HG03108 (cell line): ENCODE measurements around the gene RTN3.
A peak's percentile ranks its signal among the peaks of the same experiment; 100 is the strongest.
"Not testable (repeated sequence)": the region's sequence is repeated elsewhere in the genome, so short reads cannot be mapped to it uniquely, and the experiment has no call there.

ENCODE experiments used
- ATAC-seq: cut with Tn5 transposase; IDR thresholded peaks from one replicate; pipeline ENCODE4 v1.9.1; 2021; ENCODE audit warnings: moderate library complexity; ENCODE audit not compliant: unreplicated experiment

The RTN3 gene, protein sequence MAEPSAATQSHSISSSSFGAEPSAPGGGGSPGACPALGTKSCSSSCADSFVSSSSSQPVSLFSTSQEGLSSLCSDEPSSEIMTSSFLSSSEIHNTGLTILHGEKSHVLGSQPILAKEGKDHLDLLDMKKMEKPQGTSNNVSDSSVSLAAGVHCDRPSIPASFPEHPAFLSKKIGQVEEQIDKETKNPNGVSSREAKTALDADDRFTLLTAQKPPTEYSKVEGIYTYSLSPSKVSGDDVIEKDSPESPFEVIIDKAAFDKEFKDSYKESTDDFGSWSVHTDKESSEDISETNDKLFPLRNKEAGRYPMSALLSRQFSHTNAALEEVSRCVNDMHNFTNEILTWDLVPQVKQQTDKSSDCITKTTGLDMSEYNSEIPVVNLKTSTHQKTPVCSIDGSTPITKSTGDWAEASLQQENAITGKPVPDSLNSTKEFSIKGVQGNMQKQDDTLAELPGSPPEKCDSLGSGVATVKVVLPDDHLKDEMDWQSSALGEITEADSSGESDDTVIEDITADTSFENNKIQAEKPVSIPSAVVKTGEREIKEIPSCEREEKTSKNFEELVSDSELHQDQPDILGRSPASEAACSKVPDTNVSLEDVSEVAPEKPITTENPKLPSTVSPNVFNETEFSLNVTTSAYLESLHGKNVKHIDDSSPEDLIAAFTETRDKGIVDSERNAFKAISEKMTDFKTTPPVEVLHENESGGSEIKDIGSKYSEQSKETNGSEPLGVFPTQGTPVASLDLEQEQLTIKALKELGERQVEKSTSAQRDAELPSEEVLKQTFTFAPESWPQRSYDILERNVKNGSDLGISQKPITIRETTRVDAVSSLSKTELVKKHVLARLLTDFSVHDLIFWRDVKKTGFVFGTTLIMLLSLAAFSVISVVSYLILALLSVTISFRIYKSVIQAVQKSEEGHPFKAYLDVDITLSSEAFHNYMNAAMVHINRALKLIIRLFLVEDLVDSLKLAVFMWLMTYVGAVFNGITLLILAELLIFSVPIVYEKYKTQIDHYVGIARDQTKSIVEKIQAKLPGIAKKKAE

DNA sequence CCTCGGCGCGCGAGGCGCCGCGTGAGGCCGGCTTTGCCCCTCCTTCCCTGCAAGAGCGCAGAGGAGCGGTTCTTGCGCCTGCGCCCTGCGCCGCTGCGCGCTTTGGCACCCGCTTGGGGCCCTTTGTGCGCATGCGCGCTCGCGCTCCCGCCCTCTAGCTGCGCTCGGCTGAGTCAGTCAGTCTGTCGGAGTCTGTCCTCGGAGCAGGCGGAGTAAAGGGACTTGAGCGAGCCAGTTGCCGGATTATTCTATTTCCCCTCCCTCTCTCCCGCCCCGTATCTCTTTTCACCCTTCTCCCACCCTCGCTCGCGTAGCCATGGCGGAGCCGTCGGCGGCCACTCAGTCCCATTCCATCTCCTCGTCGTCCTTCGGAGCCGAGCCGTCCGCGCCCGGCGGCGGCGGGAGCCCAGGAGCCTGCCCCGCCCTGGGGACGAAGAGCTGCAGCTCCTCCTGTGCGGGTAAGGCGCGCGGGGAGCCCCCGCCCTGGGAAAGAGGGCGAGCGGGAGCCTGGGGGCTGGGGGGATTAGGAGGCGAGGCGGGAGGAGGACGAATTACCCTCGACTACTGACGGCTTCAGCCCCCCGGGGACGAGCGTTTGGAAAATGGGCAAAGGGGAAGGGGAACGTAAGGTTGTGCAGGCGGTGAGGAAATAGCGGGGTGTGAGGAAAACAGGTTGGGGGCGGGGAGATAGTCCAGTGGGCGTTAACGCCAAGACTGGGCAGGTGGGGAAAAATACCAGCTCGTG, at the start of gene RTN3:
Gene RTN3, plus strand, starts transcription at position 180 of the 745 bp plus-strand sequence. Its CDS starts 137 bp downstream, at position 317.
- peak; percentile 87 for ATAC-seq

DNA sequence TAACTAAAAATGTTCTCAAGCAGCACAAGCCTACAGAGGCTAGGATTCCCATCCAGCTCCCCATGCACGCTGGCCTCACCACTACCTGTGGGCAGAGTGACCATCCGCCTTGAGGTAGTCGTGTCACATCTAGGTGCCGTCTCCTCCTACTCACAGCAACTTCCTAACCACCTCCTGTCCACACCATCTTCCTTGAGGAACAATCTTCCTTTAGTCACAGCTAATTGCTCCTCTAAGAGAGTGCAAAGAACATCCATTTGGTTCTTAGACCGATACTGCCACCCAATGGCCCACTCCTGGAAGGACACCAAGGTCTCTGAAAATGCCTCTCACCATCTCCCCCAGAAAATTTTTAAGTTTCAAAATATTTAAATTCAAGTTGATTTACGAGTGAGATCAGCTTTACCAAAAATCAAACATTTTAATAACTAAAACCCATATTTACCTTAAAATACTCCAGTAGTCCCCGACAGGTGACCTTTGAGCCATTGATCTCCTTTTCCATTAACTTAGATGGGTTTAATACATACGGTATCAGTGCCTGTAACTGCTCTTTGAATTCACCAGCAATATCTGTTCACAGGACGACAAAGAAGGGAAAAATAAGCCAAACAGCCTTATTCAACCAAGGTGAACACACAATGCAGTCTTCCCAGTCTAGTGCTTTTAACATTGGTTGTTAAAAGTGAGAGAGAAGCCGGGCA, 45.4 kb upstream of the RTN3 start:
- no peak for ATAC-seq

GRCh38 chr11:63638436-63638835, 42.9 kb upstream of the RTN3 start:
- ATAC-seq, result not testable (repeated sequence)

GRCh38 chr11:63639199-63639832, 42.0 kb upstream of the RTN3 start:
- ATAC-seq, result no peak

DNA sequence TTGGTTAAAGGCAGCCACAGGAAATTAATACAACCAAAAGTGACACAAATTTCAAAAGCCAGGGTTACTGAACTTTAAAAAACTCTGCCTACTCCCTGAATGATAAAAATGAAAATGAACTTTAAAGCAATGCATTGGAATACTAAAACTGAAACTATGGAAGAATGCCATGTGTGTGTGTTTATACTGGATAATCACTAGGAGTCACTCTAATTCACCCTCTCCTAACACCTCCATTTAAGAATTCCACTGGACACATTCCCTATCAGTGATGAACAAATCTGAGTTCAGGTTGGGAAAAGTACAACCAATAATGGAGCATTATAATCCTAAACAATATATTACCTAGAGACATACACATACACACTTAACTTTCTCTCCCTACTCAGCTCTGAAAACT, 39.6 kb upstream of the RTN3 start:
- no peak for ATAC-seq

- no peak for ATAC-seq
Observed at GRCh38 chr11:63643205-63643604, 38.1 kb upstream of the RTN3 start.

DNA sequence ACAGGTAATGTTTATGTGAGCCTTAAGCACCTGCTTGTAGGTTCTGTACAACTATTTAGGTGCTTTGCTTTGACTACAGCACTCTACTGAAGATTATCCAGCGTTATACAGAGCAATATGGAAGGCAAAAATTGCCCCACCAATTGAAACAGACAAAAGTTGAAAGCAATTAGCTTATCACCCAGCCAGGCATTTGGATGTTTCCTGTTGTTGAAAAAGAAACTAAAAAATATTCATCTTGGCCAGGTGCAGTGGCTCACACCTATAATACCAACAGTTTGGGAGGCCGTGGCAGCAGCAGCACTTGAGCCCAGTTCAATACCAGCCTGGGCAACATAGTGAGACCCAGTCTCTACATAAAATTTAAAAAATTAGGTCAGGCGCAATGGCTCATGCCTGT, 28.6 kb upstream of the RTN3 start:
- ATAC-seq, result no peak

- ATAC-seq, result no peak
Observed at GRCh38 chr11:63660972-63661371, 20.3 kb upstream of the RTN3 start.

- ATAC-seq, result no peak
Observed at GRCh38 chr11:63663809-63664208, 17.5 kb upstream of the RTN3 start.

- ATAC-seq, result no peak
Observed at GRCh38 chr11:63666874-63667273, 14.4 kb upstream of the RTN3 start.

- ATAC-seq, result no peak
Observed at GRCh38 chr11:63667995-63668795, 13.1 kb upstream of the RTN3 start.

DNA sequence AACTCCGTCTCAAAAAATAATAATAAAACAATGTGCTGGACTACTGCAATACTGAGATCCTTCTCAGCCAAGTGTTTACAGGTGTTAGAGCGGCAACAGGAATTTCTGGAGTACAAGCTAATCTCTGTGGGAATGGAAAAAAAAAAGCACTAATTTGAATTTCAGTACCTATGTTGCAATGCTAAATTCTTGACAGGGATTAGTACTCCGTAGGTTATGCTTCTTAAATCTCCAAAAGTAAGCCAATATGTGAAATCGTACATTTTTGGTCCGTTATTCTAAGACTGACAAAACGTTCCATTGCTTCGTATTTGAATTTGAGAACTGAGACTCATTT, 11.2 kb upstream of the RTN3 start:
- ATAC-seq, result no peak

DNA sequence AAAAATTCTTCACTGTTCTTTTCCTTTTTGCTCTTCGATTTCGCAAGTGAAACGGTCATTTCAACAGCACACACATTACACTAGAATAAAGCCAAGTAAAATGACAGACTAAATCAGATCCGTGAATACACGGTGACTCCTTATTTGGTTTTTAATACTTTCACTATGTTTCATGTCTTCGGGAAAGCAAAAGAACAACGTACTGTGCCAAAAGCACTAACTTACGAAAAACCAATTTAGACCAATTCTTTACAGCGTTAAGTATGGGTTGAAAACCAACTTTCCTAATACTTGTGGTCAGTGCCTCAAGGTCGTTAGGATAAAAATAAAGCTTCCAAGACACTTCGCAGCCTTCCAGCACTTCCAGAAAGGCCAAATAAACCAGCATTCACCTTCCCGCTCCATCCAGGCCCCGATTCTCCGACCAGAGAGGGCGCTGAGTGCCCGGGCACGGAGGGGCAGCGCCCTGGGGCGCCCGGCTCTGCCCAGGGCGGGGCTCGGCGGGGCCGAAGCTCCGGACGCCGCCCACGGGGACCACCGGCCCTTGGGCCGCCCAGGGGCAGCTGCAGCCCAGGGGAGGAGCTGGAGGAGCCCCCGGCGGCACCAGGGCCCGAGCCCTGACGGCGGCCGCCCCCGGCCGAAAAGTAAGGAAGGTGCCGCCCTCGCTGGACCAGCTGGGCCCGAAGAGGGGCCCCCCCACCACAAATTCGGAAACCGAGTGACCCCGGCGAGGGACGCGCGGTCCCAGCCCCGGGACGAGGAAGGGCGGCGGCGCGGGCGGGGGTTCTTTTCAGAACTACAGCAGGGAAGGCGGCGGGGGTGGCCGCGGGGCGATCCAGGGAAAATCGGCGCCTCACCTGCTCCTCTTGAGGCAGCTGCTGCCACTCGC, 10.6 kb upstream of the RTN3 start:
- ATAC-seq, result peak; percentile 46

- peak; percentile 86 for ATAC-seq
Observed at GRCh38 chr11:63671322-63672155, 9.8 kb upstream of the RTN3 start, which contains the start of gene ATL3. Gene ATL3, minus strand, starts transcription at chr11:63671376. Its CDS starts 41 bp downstream, at chr11:63671335.

DNA sequence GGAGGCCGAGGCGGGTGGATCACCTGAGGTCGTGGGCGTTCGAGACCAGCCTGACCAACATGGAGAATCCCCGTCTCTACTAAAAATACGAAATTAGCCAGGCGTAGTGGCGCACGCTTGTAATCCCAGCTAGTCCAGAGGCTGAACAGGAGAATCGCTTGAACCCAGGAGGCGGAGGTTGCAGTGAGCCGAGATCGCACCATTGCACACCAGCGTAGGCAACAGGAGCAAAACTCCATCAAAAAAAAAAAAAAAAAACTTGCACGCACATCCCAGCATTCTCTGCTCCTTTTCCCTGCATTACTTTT, 9.2 kb upstream of the RTN3 start:
- ATAC-seq, result no peak

DNA sequence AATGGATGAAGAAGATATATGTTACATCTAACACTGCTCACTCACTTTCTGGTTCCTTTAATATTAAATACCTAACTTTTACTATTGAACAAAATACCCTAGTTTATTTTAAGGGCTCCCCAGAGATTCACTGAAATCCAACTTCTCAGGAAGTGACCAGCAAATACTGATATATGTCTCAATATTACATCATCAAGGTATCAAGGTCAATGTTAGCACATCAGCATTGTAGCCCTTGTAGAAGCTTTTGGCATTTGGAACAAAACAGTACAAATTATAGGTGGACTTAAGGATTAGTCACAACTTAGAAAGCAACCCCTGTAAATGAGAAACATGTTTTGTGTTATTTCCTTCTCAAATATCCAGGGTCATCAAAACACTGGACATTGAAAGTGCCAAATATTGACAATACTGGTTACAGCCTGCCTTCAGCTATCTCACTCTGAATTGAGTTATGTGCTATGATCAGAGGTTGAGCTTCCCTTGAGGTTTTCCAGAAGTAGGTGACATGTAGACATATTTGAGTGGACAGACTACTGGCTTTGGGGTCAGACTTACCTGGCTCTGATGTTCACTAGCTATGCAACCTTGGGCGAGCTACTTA, 8.3 kb upstream of the RTN3 start:
- ATAC-seq, result no peak

DNA sequence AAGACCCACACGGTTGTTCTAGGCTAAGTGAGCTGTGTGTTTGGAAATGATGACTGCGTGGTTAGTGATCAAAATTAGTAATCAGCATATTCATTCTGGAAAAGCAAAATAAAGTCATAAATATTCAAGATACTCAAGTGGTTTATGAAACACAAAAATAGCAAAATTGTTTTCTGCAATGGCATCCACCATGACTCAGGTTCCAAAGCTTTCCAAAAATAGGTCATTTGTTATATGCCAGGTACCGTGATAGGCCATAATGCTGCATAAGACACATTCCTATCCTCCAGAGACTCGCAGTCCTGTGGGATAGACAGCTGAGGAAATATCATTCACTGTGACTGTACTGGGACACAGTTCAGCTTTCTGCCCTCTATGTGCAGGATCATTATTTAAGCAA, 7.7 kb upstream of the RTN3 start:
- ATAC-seq, result no peak
